GM23248 (cell line): Measurements from ENCODE around the gene HBP1.

Experiments used
- EZH2 ChIP-seq: fragments of 200-600 bp; sonication (generic); IDR thresholded peaks from 2 replicates; pipeline ENCODE4 v1.6.1; 2018; ENCODE audit warnings: antibody characterized with exemption, mild to moderate bottlenecking; ENCODE audit not compliant: insufficient read depth, poor library complexity, severe bottlenecking
- EZH2phosphoT487 ChIP-seq: fragments of 200-600 bp; sonication (generic); IDR thresholded peaks from 2 replicates; pipeline ENCODE4 v1.6.1; 2018; ENCODE audit warnings: antibody characterized with exemption, moderate library complexity, mild to moderate bottlenecking, low read depth; ENCODE audit not compliant: insufficient read depth

DNA sequence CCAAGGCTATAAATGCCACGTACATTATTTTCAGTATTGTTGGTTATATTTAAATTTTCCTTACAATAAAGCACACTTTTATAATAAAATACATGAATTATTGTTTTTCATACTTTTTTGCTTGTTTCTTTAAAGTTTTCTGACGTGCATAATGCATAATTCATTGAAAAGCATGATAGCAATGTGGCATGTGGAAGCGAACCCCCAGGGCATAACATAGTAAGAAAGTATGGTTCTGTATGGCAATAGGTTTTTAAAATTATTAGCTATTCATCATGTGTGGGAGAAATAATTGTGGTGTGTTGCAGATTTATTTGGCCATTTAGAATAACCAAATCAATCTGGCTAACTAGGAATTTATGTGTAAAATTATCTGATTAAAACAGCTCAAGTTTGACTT is 7.4 kb upstream of the HBP1 start:
- TF ChIP-seq EZH2phosphoT487 (no peak), EZH2 (no peak)
